Fibroblast of skin of scalp (primary cell): Measurements from ENCODE around the gene PPP1R12A. TPM values are rescaled to one million over a fixed set of nuclear protein-coding genes. Genes with fewer than 3 reads are reported as not detected.
A peak's percentile ranks its signal among the peaks of the same experiment; 100 is the strongest.
"Not testable (repeated sequence)": the region's sequence is repeated elsewhere in the genome, so short reads cannot be mapped to it uniquely, and the experiment has no call there.

ENCODE experiments used
- DNase-seq: peaks from one replicate; pipeline ENCODE4 v3.0.0-alpha.2; 2013
- polyA plus RNA-seq, 2 experiments: library from polyadenylated mRNA; unstranded; fragments of 120-200 nt; gene quantifications; one replicate each; pipeline ENCODE4 v1.2.1, GENCODE V29; 2013; ENCODE audit not compliant: insufficient read length in 2 of 2

PPP1R12A gene
- polyA plus RNA-seq (2013, experiment 1 of 2; ENCODE audit: insufficient read length), result 83.1 TPM
- polyA plus RNA-seq (2013, experiment 2 of 2; ENCODE audit: insufficient read length), result 111 TPM

- peak; percentile 99 for DNase-seq
These were observed at the start of gene PPP1R12A for GRCh38 chr12:79935021-79935623. PPP1R12A (minus strand) TSS chr12:79935097; CDS start chr12:79934931, 166 bp downstream.

GRCh38 chr12:79983986-79984620, 49.2 kb upstream of the PPP1R12A start:
- DNase-seq, result peak; percentile 54

- peak; percentile 96 for DNase-seq
These were observed 48.6 kb upstream of the PPP1R12A start for GRCh38 chr12:79983492-79983891.

GRCh38 chr12:79982086-79983062, 47.5 kb upstream of the PPP1R12A start:
- peak; percentile 72 for DNase-seq

- no peak for DNase-seq
These were observed 43.8 kb upstream of the PPP1R12A start for GRCh38 chr12:79978692-79979091.

- DNase-seq, result peak; percentile 86
These were observed 43.1 kb upstream of the PPP1R12A start for GRCh38 chr12:79977856-79978460.

- no peak for DNase-seq
These were observed 40.2 kb upstream of the PPP1R12A start for GRCh38 chr12:79975143-79975542.

- DNase-seq, result no peak
These were observed 38.9 kb upstream of the PPP1R12A start for GRCh38 chr12:79973801-79974200.

- DNase-seq, result no peak
These were observed 29.3 kb upstream of the PPP1R12A start for GRCh38 chr12:79964100-79964627.

GRCh38 chr12:79961411-79961810, 26.5 kb upstream of the PPP1R12A start:
- DNase-seq, result no peak

GRCh38 chr12:79959484-79959883, 24.6 kb upstream of the PPP1R12A start:
- no peak for DNase-seq

- peak; percentile 47 for DNase-seq
These were observed 22.0 kb upstream of the PPP1R12A start for GRCh38 chr12:79956896-79957295.

- no peak for DNase-seq
These were observed 20.7 kb upstream of the PPP1R12A start for GRCh38 chr12:79955561-79955960.

GRCh38 chr12:79954037-79954610, 19.2 kb upstream of the PPP1R12A start:
- peak; percentile 56 for DNase-seq

- DNase-seq, result no peak
These were observed 14.2 kb upstream of the PPP1R12A start for GRCh38 chr12:79949098-79949497.

- DNase-seq, result no peak
These were observed 10.5 kb upstream of the PPP1R12A start for GRCh38 chr12:79945433-79945832.

GRCh38 chr12:79944565-79944964, 9.7 kb upstream of the PPP1R12A start:
- no peak for DNase-seq

- DNase-seq, result not testable (repeated sequence)
These were observed 7.9 kb upstream of the PPP1R12A start for GRCh38 chr12:79942846-79943245.

GRCh38 chr12:79939728-79940310, 4.9 kb upstream of the PPP1R12A start:
- DNase-seq, result no peak

GRCh38 chr12:79938843-79939242, 3.9 kb upstream of the PPP1R12A start:
- no peak for DNase-seq

- DNase-seq, result no peak
These were observed 1.8 kb upstream of the PPP1R12A start for GRCh38 chr12:79936670-79937069.
